Measurements from ENCODE around the gene KLHL17. TPM values are rescaled to one million over a fixed set of nuclear protein-coding genes. Genes with fewer than 3 reads are reported as not detected.

KLHL17 gene
- polyA plus RNA-seq, 1 donor (not counting 4 experiments of a cell fraction or from before 2014, with no cell fraction given): 6.5 TPM

GRCh38 chr1:1001057-1001783, 40.8 kb downstream of the KLHL17 start:
- Histone ChIP-seq H3K9me1 (ENCODE audit: control insufficient read depth, extremely low read depth, insufficient read depth, low read length) (no peaks in the 10 kb centered on the region), H4K20me1 (ENCODE audit: control insufficient read depth, extremely low read depth, insufficient read depth, low read length) (peaks cover 5% of the 10 kb centered on the region), H3K36me3 (ENCODE audit: control insufficient read depth in 2 of 2, extremely low read depth in 1 of 2, insufficient read depth in 2 of 2, low read length in 2 of 2) (no peaks in the 10 kb centered on the region), H3K9me3 (ENCODE audit: control insufficient read depth, low read depth, low read length) (no peaks in the 10 kb centered on the region), H3K4me3 (ENCODE audit: control insufficient read depth in 2 of 3, extremely low read depth in 1 of 3, insufficient read depth in 2 of 3, low read depth in 1 of 3, low read length in 3 of 3) (peak overlapping the region; percentile 59 to 80 (median 66)), H3K79me2 (ENCODE audit: control insufficient read depth, insufficient read depth, low read length) (no peaks in the 10 kb centered on the region), H3K27me3 (ENCODE audit: control insufficient read depth, extremely low read depth, insufficient read depth, low read length) (peaks cover 36% of the 10 kb centered on the region), H3K4me1 (ENCODE audit: control insufficient read depth, extremely low read depth, insufficient read depth, low read length) (peaks cover 19% of the 10 kb centered on the region), H3K9ac (ENCODE audit: control insufficient read depth, extremely low read depth, insufficient read depth, low read length) (peak overlapping the region; percentile 91), H3K4me2 (ENCODE audit: control insufficient read depth, extremely low read depth, insufficient read depth, low read depth, low read length) (peak overlapping the region; percentile 82), H3K27ac (ENCODE audit: control insufficient read depth, insufficient read depth, low read length) (peak overlapping the region; percentile 86), H2AFZ (ENCODE audit: control insufficient read depth, low read length) (peak overlapping the region; percentile 6)
- no peak for DNase-seq (ENCODE audit: low read depth, low spot score)
- FAIRE-seq: no peak
- dilution Hi-C loops (cut with MboI; ENCODE audit: extremely low pct_ligation_motif_present, low sequenced_read_pairs): no loop called here
- TF ChIP-seq CTCF (optimal IDR thresholded peaks at IDR 0.05 in 1 of 3, IDR thresholded peaks at IDR 0.05 in 1 of 3, conservative IDR thresholded peaks at IDR 0.05 in 1 of 3; ENCODE audit: extremely low read depth in 1 of 3, insufficient read depth in 2 of 3, low read length in 3 of 3) (no peak), EZH2 (IDR thresholded peaks at IDR 0.05; ENCODE audit: low read length) (no peak)

GRCh38 chr1:1003618-1004419, 43.4 kb downstream of the KLHL17 start:
- TF ChIP-seq EZH2 (IDR thresholded peaks at IDR 0.05; ENCODE audit: low read length): no peak
- TF ChIP-seq CTCF (optimal IDR thresholded peaks at IDR 0.05 in 1 of 3, IDR thresholded peaks at IDR 0.05 in 1 of 3, conservative IDR thresholded peaks at IDR 0.05 in 1 of 3; ENCODE audit: extremely low read depth in 1 of 3, insufficient read depth in 2 of 3, low read length in 3 of 3): no peak
- Histone ChIP-seq H3K4me2 (ENCODE audit: control insufficient read depth, extremely low read depth, insufficient read depth, low read depth, low read length) (peak overlapping the region; percentile 44), H3K9me1 (ENCODE audit: control insufficient read depth, extremely low read depth, insufficient read depth, low read length) (no peaks in the 10 kb centered on the region), H3K4me1 (ENCODE audit: control insufficient read depth, extremely low read depth, insufficient read depth, low read length) (peaks cover 28% of the 10 kb centered on the region), H2AFZ (ENCODE audit: control insufficient read depth, low read length) (no peak overlapping the region), H4K20me1 (ENCODE audit: control insufficient read depth, extremely low read depth, insufficient read depth, low read length) (no peaks in the 10 kb centered on the region), H3K36me3 (ENCODE audit: control insufficient read depth in 2 of 2, extremely low read depth in 1 of 2, insufficient read depth in 2 of 2, low read length in 2 of 2) (no peaks in the 10 kb centered on the region), H3K27ac (ENCODE audit: control insufficient read depth, insufficient read depth, low read length) (peak overlapping the region; percentile 30), H3K4me3 (ENCODE audit: control insufficient read depth in 2 of 3, extremely low read depth in 1 of 3, insufficient read depth in 2 of 3, low read depth in 1 of 3, low read length in 3 of 3) (no peak overlapping the region), H3K9me3 (ENCODE audit: control insufficient read depth, low read depth, low read length) (no peaks in the 10 kb centered on the region), H3K27me3 (ENCODE audit: control insufficient read depth, extremely low read depth, insufficient read depth, low read length) (peaks cover 29% of the 10 kb centered on the region), H3K9ac (ENCODE audit: control insufficient read depth, extremely low read depth, insufficient read depth, low read length) (no peak overlapping the region), H3K79me2 (ENCODE audit: control insufficient read depth, insufficient read depth, low read length) (no peaks in the 10 kb centered on the region)
- no peak for DNase-seq (ENCODE audit: low read depth, low spot score)
- dilution Hi-C loops (cut with MboI; ENCODE audit: extremely low pct_ligation_motif_present, low sequenced_read_pairs): no loop called here
- peak; percentile 83 for FAIRE-seq
